ENCODE results near the gene S100PBP.
A peak's percentile ranks its signal among the peaks of the same experiment; 100 is the strongest.

S100PBP gene

GRCh38 chr1:32860566-32860965 lies 43.1 kb downstream of the S100PBP start:
- Histone ChIP-seq H3K27ac (ENCODE audit: low read depth, low read length) (no peak overlapping the region), H3K27me3 (ENCODE audit: control insufficient read depth, insufficient read depth, low read length) (no peaks in the 10 kb centered on the region), H3K36me3 (ENCODE audit: control insufficient read depth, insufficient read depth, low read length) (peaks cover 4% of the 10 kb centered on the region), H3K9ac (ENCODE audit: low read length) (no peak overlapping the region), H3K4me1 (ENCODE audit: control insufficient read depth, insufficient read depth, low read length) (no peaks in the 10 kb centered on the region), H3K4me3 (ENCODE audit: low read length) (no peak overlapping the region)

GRCh38 chr1:32861904-32862695 lies 44.6 kb downstream of the S100PBP start:
- no peaks in the 10 kb centered on the region for H3K4me1 ChIP-seq (ENCODE audit: control insufficient read depth, insufficient read depth, low read length)
- no peak overlapping the region for H3K9ac ChIP-seq (ENCODE audit: low read length)
- no peaks in the 10 kb centered on the region for H3K27me3 ChIP-seq (ENCODE audit: control insufficient read depth, insufficient read depth, low read length)
- no peak overlapping the region for H3K27ac ChIP-seq (ENCODE audit: low read depth, low read length)
- H3K4me3 ChIP-seq (ENCODE audit: low read length): no peak overlapping the region
- peaks cover 4% of the 10 kb centered on the region for H3K36me3 ChIP-seq (ENCODE audit: control insufficient read depth, insufficient read depth, low read length)

GRCh38 chr1:32863218-32863880 lies 45.9 kb downstream of the S100PBP start:
- Histone ChIP-seq H3K4me1 (ENCODE audit: control insufficient read depth, insufficient read depth, low read length) (no peaks in the 10 kb centered on the region), H3K9ac (ENCODE audit: low read length) (no peak overlapping the region), H3K36me3 (ENCODE audit: control insufficient read depth, insufficient read depth, low read length) (peaks cover 4% of the 10 kb centered on the region), H3K4me3 (ENCODE audit: low read length) (no peak overlapping the region), H3K27ac (ENCODE audit: low read depth, low read length) (no peak overlapping the region), H3K27me3 (ENCODE audit: control insufficient read depth, insufficient read depth, low read length) (no peaks in the 10 kb centered on the region)

- H3K4me1 ChIP-seq (ENCODE audit: control insufficient read depth, insufficient read depth, low read length): no peaks in the 10 kb centered on the region
- no peak overlapping the region for H3K9ac ChIP-seq (ENCODE audit: low read length)
- no peaks in the 10 kb centered on the region for H3K27me3 ChIP-seq (ENCODE audit: control insufficient read depth, insufficient read depth, low read length)
- H3K4me3 ChIP-seq (ENCODE audit: low read length): no peak overlapping the region
- no peak overlapping the region for H3K27ac ChIP-seq (ENCODE audit: low read depth, low read length)
- H3K36me3 ChIP-seq (ENCODE audit: control insufficient read depth, insufficient read depth, low read length): peaks cover 4% of the 10 kb centered on the region
Observed at GRCh38 chr1:32863881-32864245, 46.4 kb downstream of the S100PBP start.

- no peak overlapping the region for H3K4me3 ChIP-seq (ENCODE audit: low read length)
- H3K27ac ChIP-seq (ENCODE audit: low read depth, low read length): no peak overlapping the region
- peaks cover 4% of the 10 kb centered on the region for H3K36me3 ChIP-seq (ENCODE audit: control insufficient read depth, insufficient read depth, low read length)
- no peaks in the 10 kb centered on the region for H3K4me1 ChIP-seq (ENCODE audit: control insufficient read depth, insufficient read depth, low read length)
- no peak overlapping the region for H3K9ac ChIP-seq (ENCODE audit: low read length)
- H3K27me3 ChIP-seq (ENCODE audit: control insufficient read depth, insufficient read depth, low read length): no peaks in the 10 kb centered on the region
Observed at GRCh38 chr1:32864375-32865019, 47.0 kb downstream of the S100PBP start.

GRCh38 chr1:32865639-32866405 lies 48.4 kb downstream of the S100PBP start:
- Histone ChIP-seq H3K27ac (ENCODE audit: low read depth, low read length) (no peak overlapping the region), H3K4me1 (ENCODE audit: control insufficient read depth, insufficient read depth, low read length) (peaks cover 3% of the 10 kb centered on the region), H3K9ac (ENCODE audit: low read length) (no peak overlapping the region), H3K27me3 (ENCODE audit: control insufficient read depth, insufficient read depth, low read length) (peaks cover 2% of the 10 kb centered on the region), H3K36me3 (ENCODE audit: control insufficient read depth, insufficient read depth, low read length) (peaks cover 4% of the 10 kb centered on the region), H3K4me3 (ENCODE audit: low read length) (no peak overlapping the region)

GRCh38 chr1:32867151-32867550 lies 49.7 kb downstream of the S100PBP start:
- no peak overlapping the region for H3K9ac ChIP-seq (ENCODE audit: low read length)
- H3K4me1 ChIP-seq (ENCODE audit: control insufficient read depth, insufficient read depth, low read length): peaks cover 3% of the 10 kb centered on the region
- H3K27ac ChIP-seq (ENCODE audit: low read depth, low read length): no peak overlapping the region
- H3K27me3 ChIP-seq (ENCODE audit: control insufficient read depth, insufficient read depth, low read length): peaks cover 6% of the 10 kb centered on the region
- H3K4me3 ChIP-seq (ENCODE audit: low read length): no peak overlapping the region
- H3K36me3 ChIP-seq (ENCODE audit: control insufficient read depth, insufficient read depth, low read length): peaks cover 3% of the 10 kb centered on the region

- Histone ChIP-seq H3K27ac (ENCODE audit: low read depth, low read length) (no peak overlapping the region), H3K27me3 (ENCODE audit: control insufficient read depth, insufficient read depth, low read length) (peaks cover 7% of the 10 kb centered on the region), H3K9ac (ENCODE audit: low read length) (no peak overlapping the region), H3K4me1 (ENCODE audit: control insufficient read depth, insufficient read depth, low read length) (peaks cover 3% of the 10 kb centered on the region), H3K4me3 (ENCODE audit: low read length) (no peak overlapping the region), H3K36me3 (ENCODE audit: control insufficient read depth, insufficient read depth, low read length) (no peaks in the 10 kb centered on the region)
Observed at GRCh38 chr1:32867671-32868070, 50.2 kb downstream of the S100PBP start.

- Histone ChIP-seq H3K27ac (ENCODE audit: low read depth, low read length) (no peak overlapping the region), H3K9ac (ENCODE audit: low read length) (no peak overlapping the region), H3K36me3 (ENCODE audit: control insufficient read depth, insufficient read depth, low read length) (no peaks in the 10 kb centered on the region), H3K27me3 (ENCODE audit: control insufficient read depth, insufficient read depth, low read length) (peaks cover 7% of the 10 kb centered on the region), H3K4me1 (ENCODE audit: control insufficient read depth, insufficient read depth, low read length) (peaks cover 3% of the 10 kb centered on the region), H3K4me3 (ENCODE audit: low read length) (no peak overlapping the region)
Observed at GRCh38 chr1:32868085-32868484, 50.6 kb downstream of the S100PBP start.

GRCh38 chr1:32868806-32869455 lies 51.5 kb downstream of the S100PBP start:
- H3K36me3 ChIP-seq (ENCODE audit: control insufficient read depth, insufficient read depth, low read length): no peaks in the 10 kb centered on the region
- peaks cover 7% of the 10 kb centered on the region for H3K27me3 ChIP-seq (ENCODE audit: control insufficient read depth, insufficient read depth, low read length)
- H3K4me3 ChIP-seq (ENCODE audit: low read length): no peak overlapping the region
- H3K27ac ChIP-seq (ENCODE audit: low read depth, low read length): no peak overlapping the region
- H3K4me1 ChIP-seq (ENCODE audit: control insufficient read depth, insufficient read depth, low read length): peaks cover 3% of the 10 kb centered on the region
- H3K9ac ChIP-seq (ENCODE audit: low read length): no peak overlapping the region

GRCh38 chr1:32869923-32870614 lies 52.6 kb downstream of the S100PBP start:
- Histone ChIP-seq H3K36me3 (ENCODE audit: control insufficient read depth, insufficient read depth, low read length) (no peaks in the 10 kb centered on the region), H3K27ac (ENCODE audit: low read depth, low read length) (no peak overlapping the region), H3K4me3 (ENCODE audit: low read length) (peak overlapping the region; percentile 6), H3K9ac (ENCODE audit: low read length) (no peak overlapping the region), H3K27me3 (ENCODE audit: control insufficient read depth, insufficient read depth, low read length) (peaks cover 7% of the 10 kb centered on the region), H3K4me1 (ENCODE audit: control insufficient read depth, insufficient read depth, low read length) (peaks cover 3% of the 10 kb centered on the region)

All from rectal smooth muscle tissue (tissue), 1 donor.